NCI-H748 (cell line): Measurements from ENCODE around the gene AKAP12.
"Not testable (repeated sequence)": the region's sequence is repeated elsewhere in the genome, so short reads cannot be mapped to it uniquely, and the experiment has no call there.

ENCODE experiments used
- DNase-seq: peaks from one replicate; lab custom pipeline; 2025; ENCODE audit not compliant: unreplicated experiment; lab: John Stamatoyannopoulos, UW

The AKAP12 gene

GRCh38 chr6:151309619-151310018 is 69.9 kb downstream of the AKAP12 start:
- DNase-seq, result no peak

- no peak for DNase-seq
Measured at GRCh38 chr6:151310279-151310678, 70.5 kb downstream of the AKAP12 start.

- DNase-seq, result peak; percentile 12
Measured at GRCh38 chr6:151310852-151311767, 71.3 kb downstream of the AKAP12 start.

DNA sequence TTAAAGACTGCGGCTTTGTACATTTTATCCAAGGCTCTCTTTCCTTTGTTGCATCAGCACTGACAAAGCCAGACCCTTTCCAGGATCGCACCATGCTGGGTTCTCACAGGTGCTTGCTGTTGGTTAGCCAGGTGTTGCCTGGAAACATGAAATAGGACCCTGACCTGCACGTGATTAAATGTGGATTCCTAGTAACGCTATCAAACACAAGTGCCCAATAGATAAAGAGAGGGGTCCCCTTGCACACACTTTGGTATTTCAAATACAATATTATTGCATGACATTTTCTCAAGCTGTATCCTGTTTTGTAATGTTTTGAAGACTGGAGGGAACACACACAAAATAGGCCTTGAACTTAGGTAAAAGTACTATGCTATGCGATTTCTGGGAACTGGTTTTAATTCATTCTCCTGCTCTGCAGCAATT is 73.3 kb downstream of the AKAP12 start:
- peak; percentile 98 for DNase-seq

DNA sequence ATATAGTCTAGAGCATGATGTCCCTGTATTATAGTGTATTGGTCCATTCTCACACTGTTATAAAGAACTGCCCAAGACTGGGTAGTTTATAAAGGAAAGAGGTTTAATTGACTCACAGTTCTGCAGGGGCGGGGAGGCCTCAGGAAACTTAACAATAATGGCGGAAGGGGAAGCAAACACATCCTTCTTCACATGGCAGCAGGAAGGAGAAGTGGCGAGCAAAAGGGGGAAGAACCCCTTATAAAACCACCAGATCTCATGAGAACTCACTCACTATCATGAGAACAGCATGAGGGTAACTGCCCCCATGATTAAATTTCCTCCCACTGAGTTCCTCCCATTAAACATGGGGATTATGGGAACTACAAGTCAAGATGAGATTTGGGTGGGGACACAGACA is 75.9 kb downstream of the AKAP12 start:
- DNase-seq, result not testable (repeated sequence)

DNA sequence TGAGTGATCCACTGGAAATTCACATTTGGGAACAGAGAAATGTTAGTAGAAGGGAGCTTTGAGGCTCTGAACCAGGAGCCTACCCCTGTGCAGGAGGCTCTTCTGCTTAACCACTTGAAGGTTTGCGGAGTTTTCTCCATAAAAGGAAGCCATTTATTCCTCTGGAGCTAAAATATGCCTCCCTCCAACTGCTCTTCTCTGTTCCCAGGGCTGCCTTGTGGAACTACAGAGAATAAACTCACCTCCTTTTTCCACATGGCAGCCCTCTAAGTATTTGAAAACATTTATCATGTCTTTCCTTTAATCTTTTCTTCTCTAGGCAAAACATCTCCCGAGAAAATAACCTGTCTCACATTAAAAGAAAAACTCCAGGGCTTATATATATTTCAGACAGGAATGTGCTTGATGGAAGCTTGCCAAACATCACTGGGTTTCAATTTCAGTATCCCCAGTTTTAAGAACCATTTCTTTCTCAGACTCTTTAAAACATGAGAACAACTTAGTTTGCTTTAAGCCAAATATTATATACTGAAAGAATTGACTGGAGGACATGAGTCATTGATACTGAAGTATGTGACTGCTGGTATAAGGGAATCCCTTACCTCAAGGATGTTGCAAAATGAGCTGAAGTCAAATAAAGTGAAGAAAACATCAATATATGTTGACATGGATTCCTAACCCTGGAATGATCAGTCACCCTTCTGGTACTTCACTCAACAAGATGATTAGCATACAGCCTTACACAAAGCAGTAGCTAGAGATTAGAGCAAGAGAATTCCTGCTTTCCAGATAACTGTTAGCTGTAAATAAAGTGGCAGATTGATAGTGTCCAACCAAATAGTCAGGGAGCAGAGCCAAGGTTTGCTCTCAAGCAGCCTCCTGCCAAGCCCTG is 77.6 kb downstream of the AKAP12 start:
- DNase-seq, result no peak

DNA sequence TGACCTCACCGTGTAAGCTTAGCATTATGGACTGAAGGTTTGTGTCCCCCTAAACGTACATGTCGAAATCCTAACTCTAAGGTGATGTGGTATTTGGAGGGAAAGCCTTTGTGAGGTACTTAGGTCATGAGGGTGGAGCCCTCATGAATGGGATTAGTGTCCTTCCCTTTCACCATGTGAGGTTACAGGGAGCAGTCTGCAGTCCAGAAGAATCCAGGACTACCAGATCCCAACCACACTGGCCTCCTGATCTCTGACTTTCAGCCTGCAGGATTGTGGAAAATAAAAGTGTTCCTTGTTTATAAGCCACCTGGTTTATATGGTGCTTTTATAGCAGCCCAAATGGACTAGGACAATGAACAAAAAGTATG is 78.2 kb downstream of the AKAP12 start:
- no peak for DNase-seq

DNA sequence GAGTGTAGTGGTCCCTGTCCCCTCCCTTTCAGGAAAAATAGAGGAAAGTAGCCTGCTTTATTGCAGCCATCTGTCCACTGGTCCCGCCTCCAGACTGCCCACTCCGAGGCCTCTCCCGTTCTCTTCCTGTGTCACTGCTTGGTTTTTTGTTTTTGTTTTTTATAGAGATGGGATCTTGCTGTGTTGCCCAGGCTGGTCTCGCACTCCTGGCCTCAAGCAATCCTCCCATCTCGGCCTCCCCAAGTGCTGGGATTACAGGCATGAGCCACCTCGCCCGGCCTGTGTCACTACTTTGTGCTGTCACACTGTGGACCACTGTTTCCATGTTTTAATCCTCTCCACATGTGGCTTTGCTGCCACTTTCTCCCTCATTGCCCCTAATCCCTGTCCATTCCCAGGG is 80.4 kb downstream of the AKAP12 start:
- DNase-seq, result no peak

DNA sequence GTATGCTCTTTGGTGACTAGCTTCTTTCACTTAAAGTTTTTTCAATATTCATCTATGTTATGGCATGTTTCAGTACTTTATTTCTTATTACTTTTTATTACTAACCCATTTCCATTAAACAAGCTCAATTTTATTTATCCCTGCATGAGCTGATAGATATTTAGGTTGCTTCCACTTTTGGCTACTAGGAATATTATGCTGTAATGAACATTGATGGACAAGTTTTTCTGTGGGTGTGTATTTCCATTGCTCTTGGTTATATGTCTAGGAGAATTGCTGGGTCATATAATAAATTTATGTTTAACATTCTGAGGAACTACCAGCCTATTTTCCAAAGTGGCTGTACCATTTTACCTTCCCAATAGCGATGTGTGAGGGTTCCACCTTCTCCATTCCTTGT is 81.7 kb downstream of the AKAP12 start:
- no peak for DNase-seq

GRCh38 chr6:151322570-151322969 is 82.8 kb downstream of the AKAP12 start:
- peak; percentile 35 for DNase-seq

- DNase-seq, result peak; percentile 85
Measured at GRCh38 chr6:151323791-151324487, 84.2 kb downstream of the AKAP12 start.

DNA sequence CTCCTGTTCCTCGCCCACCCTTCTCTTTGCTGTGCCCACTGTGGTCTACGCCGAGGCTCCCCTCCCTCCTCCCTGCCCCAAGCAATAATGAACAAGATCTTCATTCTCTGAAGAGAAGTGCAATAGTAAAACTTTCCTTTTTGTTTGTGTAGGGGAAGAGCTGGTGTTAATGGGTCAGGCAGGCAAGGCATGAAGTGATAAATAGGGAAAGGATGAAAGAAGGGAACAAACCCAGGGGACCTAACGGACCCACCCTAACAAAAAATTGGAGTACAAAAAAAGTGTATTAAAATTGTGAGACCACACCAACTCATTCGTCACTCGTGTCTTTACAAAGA is 84.7 kb downstream of the AKAP12 start:
- DNase-seq, result no peak

DNA sequence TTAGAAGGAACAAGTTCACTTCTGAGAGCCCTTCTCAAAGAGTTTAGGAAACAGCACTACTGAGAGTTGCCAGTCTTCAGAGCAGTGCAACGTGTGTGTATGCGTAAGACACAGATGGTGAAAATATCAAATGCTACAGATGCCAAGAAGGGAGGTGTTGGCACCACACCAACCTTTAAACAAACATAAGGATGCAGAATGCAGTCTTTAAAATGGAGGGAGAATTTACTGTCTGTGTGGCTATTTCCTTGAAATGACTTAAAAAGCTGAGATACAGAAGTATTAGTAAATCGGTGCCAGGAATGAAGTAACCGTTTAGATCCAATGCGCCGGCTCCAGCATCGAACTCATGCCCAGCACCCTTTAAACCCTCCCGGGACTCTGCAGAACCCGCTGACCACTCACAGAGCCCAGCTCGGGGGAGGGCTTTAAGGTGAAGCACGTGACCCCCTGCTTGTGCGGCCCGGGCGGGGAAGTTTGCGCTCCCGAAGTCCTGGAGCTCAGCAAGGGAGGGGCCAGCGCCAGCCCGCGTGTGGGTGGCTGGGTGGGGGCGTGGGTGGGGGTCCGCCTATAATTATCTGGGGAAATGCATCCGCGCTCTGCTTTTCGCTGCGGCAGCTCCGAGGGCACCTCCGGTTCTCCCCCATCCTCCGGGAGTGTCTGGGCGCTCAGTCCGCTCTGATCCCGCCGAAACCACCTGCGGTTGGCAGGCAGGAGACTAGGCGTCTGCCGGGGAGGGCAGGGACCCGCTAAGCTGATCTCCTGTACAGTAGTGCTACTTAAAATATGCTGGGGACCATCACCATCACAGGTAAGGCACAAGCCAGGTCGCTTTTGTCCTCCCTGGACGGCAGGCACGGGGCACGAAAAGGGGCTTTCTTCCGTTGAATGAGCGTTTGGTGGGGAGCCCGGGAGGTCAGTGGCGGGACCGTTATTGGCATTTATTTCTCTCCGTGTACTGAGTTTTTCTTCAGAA is 85.6 kb downstream of the AKAP12 start:
- peak; percentile 26 for DNase-seq

DNA sequence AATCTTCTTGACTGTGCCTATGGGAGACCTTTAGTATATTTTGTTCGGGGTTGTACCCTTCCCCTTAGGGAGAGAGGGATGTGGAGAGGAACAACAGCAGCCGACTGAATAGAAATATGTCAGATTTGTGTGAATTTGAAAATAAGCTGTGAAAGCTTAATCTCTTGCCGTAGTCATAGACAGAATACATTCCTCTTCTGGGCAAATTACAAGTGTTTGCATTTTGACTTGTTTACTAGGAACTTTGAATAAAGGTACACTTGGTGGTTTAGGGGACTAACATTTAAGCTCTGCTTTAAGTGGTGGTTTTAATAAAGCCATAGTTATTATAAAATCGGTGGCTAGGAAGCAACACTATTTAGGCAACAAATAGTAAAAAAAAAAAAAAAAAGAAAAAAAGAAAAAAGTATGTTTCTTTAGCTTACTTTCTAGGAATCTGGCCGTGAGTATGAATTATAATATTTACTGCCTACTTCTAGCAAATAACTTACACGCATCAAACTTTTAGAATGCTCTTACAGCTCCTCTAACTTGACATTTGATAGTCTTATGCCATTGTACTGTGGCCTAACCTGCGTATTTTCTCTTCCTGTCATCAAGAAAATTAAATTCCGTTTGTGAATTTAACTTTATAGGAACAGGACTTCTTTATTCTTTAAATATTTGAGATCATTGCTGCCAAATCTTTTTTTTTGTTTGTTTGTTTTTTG is 86.5 kb downstream of the AKAP12 start:
- DNase-seq, result no peak

DNA sequence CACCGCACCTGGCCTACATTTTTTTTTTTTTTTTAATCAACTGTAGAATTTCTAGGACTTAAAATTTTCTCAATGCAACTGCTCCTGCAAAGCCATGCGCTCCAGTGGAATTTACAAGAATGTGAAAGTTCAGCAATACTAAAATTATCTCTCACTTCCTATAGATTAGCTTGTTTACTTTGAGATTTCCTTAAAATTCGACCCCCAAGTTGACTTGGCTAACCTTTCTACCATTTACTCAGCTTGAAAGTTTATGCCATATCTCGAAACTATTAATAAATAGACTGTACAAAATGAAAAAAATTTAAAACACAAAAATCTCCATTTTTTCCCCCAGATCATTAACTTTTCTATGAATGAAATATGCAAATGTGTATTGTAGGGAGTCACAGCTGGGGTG is 87.3 kb downstream of the AKAP12 start:
- DNase-seq, result no peak

GRCh38 chr6:151330130-151330696 is 90.4 kb downstream of the AKAP12 start:
- no peak for DNase-seq

GRCh38 chr6:151335930-151336329 is 96.2 kb downstream of the AKAP12 start:
- DNase-seq, result no peak

DNA sequence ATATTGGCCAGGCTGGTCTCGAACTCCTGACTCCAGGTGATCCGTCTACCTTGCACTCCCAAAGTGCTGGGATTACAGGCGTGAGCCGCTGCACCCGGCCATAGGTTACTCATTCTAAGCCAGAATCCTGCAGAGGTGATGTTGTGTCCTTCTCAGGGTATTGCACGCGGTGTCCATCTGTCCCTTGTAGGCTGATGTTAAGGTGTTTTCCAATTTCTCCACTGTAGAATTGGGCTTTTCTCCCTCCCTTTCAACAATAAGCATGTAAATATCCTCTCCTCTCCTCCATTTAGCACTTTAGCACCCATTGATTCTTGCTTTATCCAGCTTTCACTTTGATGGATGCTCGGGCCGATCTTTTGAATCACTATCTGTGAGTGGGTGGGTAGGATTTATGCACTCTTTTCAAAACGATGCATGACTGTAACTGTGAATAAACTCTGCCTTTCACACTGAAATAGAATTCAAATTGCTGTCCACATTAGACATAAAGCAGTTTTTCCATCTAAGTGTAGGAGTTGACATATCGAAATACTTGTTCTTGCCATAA is 99.0 kb downstream of the AKAP12 start:
- DNase-seq, result no peak

- DNase-seq, result no peak
Measured at GRCh38 chr6:151339369-151339768, 99.6 kb downstream of the AKAP12 start.
